T47D (cell line): Measurements from ENCODE around the gene KLC4.

Experiments used
- DNase-seq, 2 experiments: peaks; one replicate each; pipeline versions ENCODE4 v3.0.0 to v3.0.0-alpha.2; 2011 to 2012; ENCODE audit warnings: low read depth in 1 of 2, low spot score in 1 of 2
- JUND ChIP-seq: IDR thresholded peaks from 2 replicates; pipeline ENCODE4 v1.6.1; 2012; ENCODE audit warnings: low read depth
- in situ Hi-C: cut with HindIII; loops from 2 replicates; pipeline ENCODE4 v1.10.0; 2016; ENCODE audit warnings: low sequenced_read_pairs, low pct_unique_long_range_greater_than_20kb

Gene KLC4

GRCh38 chr6:43060034-43060754, 763 bp downstream of the KLC4 start:
- in situ Hi-C loops, result no loop called here
- DNase-seq, result peak; percentile 72 to 81
- TF ChIP-seq JUND, result no peak

DNA sequence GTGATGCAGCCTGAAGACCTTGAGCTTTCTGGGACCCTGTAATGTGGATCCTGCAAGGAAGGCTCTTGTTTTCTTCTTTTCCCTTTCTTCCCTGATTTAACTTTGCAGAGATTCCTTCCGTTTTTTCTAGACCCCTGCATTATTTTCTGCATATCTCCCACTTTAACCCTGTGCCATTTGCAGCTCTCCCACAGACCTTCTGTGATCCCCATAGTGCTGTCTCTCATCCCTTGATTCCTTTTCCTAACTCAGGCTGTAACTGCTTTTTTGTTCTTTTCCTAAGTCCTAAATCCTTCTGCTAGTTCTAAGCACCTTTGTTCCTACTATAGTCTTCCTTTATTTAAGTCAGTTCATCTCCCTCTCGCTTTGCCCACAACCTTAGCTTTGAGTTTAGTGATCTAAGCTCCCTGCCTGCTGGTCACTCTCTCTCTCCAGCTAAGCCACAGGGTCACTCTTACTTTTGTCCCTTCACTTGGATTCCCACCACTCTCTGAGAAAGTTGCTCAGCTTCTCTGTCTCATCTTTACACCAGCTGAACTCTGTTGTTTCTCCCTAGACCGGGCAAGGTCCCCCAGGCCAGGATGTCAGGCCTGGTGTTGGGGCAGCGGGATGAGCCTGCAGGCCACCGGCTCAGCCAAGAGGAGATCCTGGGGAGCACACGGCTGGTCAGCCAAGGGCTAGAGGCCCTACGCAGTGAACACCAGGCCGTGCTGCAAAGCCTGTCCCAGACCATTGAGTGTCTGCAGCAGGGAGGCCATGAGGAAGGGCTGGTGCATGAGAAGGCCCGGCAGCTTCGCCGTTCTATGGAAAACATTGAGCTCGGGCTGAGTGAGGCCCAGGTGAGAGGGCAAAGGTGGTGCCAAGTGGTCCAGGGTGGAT, 1.6 kb downstream of the KLC4 start:
- in situ Hi-C loops, result no loop called here

GRCh38 chr6:43061861-43062260, 2.4 kb downstream of the KLC4 start:
- no peak for TF ChIP-seq JUND
- in situ Hi-C loops, result no loop called here
- DNase-seq, result no peak

More for the DNA sequence above, 1.6 kb downstream of the KLC4 start:
- no peak for DNase-seq
- no peak for TF ChIP-seq JUND

GRCh38 chr6:43062818-43063217, 3.4 kb downstream of the KLC4 start:
- no peak for DNase-seq
- in situ Hi-C loops, result no loop called here
- no peak for TF ChIP-seq JUND

GRCh38 chr6:43070028-43070632, 10.7 kb downstream of the KLC4 start:
- no peak for TF ChIP-seq JUND
- peak; percentile 66 to 75 for DNase-seq
- in situ Hi-C loops, result no loop called here

GRCh38 chr6:43074847-43075669, 15.6 kb downstream of the KLC4 start:
- DNase-seq, result no peak
- no peak for TF ChIP-seq JUND
- in situ Hi-C loops, result no loop called here

DNA sequence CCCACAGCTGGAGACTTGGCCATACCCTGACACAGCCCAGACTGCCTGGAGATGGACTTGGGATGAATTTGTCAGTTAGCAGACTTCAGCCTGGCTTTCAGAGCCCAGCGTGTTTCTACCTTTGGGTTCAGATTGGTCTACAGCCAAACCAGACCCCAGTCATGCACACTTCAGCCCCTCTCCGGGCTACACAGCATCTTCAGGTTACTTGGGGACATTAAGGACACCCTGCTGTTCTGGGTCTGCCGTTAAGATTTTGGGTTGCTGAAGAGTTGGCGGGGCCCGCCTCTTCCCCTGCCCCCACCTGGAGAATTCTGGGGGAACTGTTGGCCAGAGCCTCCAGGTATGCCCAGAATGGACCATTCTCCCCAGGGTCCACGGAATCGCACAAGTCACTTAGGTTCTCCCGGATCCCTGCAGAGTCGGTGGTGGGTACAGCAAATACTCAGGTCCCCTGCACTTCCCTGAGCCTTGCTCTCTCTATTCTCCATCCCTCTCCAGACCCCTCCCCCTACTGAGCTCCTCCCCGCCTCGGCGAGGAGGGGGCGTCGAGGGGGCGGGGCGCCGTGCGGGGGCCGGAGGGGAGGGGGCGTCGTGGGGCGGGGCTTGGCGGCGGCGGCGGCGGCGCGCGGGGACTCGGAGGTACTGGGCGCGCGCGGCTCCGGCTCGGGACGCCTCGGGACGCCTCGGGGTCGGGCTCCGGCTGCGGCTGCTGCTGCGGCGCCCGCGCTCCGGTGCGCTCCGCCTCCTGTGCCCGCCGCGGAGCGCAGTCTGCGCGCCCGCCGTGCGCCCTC, 16.4 kb downstream of the KLC4 start, which contains the start of gene PTK7:
PTK7 (plus strand) TSS at position 645 of the 794 bp plus-strand sequence. CDS start 175 bp downstream, outside the sequence.
- in situ Hi-C loops, result no loop called here
- no peak for TF ChIP-seq JUND
- DNase-seq, result peak in 1 of 2 experiments; percentile 70

DNA sequence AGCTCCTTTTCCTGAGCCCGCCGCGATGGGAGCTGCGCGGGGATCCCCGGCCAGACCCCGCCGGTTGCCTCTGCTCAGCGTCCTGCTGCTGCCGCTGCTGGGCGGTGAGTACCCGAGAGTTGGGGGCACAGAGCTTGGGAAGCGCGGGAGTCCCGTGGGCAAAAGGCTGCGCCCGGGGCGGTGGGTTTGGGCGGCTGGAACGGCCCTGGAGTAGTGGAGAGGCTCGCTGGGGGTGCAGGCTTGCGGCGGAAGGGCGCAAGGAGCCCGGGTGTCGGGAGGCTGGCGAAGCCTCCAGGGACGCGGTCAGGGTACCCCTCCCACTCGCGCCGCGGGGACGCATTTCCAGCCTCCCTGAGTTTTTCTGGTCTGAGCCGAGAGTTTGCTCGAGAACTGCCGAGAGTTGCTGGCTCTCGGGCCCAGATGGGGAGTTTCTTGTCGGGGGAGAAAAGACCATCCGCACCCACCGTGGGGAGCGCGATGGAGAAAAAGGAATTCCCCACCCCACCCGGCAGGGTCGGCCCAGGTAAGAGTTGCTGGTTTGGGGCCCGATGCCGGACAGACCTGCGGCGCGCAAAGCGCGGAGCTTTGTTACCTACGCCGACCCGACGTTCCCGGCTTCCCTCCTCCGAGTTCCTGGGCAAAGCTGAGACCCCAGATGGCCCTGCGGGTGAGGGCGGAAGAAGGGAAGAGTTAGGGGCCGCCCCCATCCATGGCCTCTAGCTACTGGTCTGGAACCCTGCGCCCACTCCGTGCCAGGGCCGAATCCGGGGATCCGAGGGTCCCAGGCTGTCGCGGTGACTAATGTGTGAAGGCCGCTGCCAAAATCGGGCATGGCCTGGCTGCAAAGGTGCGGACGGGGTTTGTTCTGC, 17.3 kb downstream of the KLC4 start:
- DNase-seq, result peak in 1 of 2 experiments; percentile 42
- TF ChIP-seq JUND, result no peak
- in situ Hi-C loops, result no loop called here

DNA sequence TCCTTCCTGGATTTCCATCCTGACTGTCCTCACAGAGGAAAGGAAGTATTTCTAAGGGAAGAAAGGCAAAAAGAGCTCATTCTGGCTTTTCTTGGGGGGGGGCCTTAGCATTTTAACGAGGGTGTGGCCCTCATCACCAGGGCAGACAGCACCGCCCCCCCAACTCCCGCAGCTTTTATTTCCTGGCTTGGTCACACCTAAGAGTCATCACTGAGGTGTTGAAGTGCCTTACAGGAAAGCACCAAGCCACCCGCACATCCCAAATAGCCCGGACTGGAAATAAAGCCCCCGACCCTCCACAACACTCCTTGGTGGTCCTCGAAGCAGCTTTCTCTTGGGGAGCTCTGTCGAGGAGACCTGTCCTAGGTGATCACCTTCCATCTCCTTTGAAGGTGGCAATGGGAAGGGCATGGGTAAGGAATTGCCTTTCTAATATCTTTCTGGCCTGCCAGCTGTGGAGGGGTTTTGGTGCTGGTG, 17.9 kb downstream of the KLC4 start:
- no peak for DNase-seq
- in situ Hi-C loops, result no loop called here
- TF ChIP-seq JUND, result no peak

GRCh38 chr6:43077981-43078511, 18.6 kb downstream of the KLC4 start:
- DNase-seq, result no peak
- in situ Hi-C loops, result no loop called here
- TF ChIP-seq JUND, result no peak
